ENCODE measurements around the gene MASP2. TPM values are rescaled to one million over a fixed set of nuclear protein-coding genes. Genes with fewer than 3 reads are reported as not detected.

The MASP2 gene
- total and polyA plus RNA-seq, 9 of the 15 experiments (the other 6 are each of a cell fraction or from before 2014, with no cell fraction given) = 0.01 to 0.23 (median 0.06) TPM; not detected in 3

DNA sequence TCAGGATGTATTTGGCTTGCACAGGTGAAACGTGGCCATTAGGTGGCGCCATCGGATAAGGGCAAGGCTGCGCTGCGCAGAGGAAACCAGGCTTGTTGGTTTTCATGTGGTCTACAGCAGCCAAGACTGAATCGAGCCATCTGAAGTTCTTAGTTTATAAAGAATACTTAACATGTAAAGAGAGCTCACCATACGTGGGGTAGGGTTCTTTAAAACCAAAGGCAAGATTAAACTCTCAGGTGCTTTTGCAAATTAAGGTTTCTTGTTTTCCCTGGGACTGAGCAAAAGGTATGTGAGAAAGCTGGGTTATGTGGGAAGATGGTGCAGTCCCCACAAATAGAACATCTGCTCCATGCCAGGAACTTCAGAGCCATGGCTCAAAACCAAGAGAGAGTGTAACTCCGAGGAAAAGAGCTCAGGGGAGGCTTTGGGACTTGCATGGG lies 9.3 kb downstream of the MASP2 start (continued):
- TF ChIP-seq, protein P1, sequence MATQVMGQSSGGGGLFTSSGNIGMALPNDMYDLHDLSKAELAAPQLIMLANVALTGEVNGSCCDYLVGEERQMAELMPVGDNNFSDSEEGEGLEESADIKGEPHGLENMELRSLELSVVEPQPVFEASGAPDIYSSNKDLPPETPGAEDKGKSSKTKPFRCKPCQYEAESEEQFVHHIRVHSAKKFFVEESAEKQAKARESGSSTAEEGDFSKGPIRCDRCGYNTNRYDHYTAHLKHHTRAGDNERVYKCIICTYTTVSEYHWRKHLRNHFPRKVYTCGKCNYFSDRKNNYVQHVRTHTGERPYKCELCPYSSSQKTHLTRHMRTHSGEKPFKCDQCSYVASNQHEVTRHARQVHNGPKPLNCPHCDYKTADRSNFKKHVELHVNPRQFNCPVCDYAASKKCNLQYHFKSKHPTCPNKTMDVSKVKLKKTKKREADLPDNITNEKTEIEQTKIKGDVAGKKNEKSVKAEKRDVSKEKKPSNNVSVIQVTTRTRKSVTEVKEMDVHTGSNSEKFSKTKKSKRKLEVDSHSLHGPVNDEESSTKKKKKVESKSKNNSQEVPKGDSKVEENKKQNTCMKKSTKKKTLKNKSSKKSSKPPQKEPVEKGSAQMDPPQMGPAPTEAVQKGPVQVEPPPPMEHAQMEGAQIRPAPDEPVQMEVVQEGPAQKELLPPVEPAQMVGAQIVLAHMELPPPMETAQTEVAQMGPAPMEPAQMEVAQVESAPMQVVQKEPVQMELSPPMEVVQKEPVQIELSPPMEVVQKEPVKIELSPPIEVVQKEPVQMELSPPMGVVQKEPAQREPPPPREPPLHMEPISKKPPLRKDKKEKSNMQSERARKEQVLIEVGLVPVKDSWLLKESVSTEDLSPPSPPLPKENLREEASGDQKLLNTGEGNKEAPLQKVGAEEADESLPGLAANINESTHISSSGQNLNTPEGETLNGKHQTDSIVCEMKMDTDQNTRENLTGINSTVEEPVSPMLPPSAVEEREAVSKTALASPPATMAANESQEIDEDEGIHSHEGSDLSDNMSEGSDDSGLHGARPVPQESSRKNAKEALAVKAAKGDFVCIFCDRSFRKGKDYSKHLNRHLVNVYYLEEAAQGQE (IDR thresholded peaks at IDR 0.05; ENCODE audit: borderline replicate concordance) = peak; percentile 87
- TF ChIP-seq, protein P1 (CRISPR knock-in tag; IDR thresholded peaks at IDR 0.05; ENCODE audit: low read depth) = no peak
- TF ChIP-seq FOXA1 (IDR thresholded peaks at IDR 0.05; ENCODE audit: borderline replicate concordance) (no peak), HCFC1 (IDR thresholded peaks at IDR 0.05; ENCODE audit: low read depth, low read length) (no peak), POLR3A (IDR thresholded peaks at IDR 0.05; ENCODE audit: borderline replicate concordance, extremely low read depth, insufficient read depth, insufficient read length) (no peak), KDM1A (IDR thresholded peaks at IDR 0.05) (0 out of 4 replicates have a peak, but pooled peaks of 1 of the 2 experiments have one; percentile 10), GTF2F1 (IDR thresholded peaks at IDR 0.05; ENCODE audit: low read depth, low read length) (no peak), STAG1 (CRISPR knock-in tag; IDR thresholded peaks at IDR 0.05; ENCODE audit: borderline replicate concordance) (peak; percentile 96), NRF1 (conservative IDR thresholded peaks at IDR 0.05 in 1 of 2, IDR thresholded peaks at IDR 0.05 in 1 of 2) (peak; percentile 62 to 69), ADNP (tag; IDR thresholded peaks at IDR 0.05) (no peak), RAD21 (CRISPR knock-in tag; conservative IDR thresholded peaks at IDR 0.05 in 1 of 2, IDR thresholded peaks at IDR 0.05 in 1 of 2) (peak; percentile 97 to 99), RBFOX2 (IDR thresholded peaks at IDR 0.05; ENCODE audit: low read depth, low read length) (no peak), ZNF780A (CRISPR knock-in tag; IDR thresholded peaks at IDR 0.05) (no peak)
- TF ChIP-seq, protein P2, sequence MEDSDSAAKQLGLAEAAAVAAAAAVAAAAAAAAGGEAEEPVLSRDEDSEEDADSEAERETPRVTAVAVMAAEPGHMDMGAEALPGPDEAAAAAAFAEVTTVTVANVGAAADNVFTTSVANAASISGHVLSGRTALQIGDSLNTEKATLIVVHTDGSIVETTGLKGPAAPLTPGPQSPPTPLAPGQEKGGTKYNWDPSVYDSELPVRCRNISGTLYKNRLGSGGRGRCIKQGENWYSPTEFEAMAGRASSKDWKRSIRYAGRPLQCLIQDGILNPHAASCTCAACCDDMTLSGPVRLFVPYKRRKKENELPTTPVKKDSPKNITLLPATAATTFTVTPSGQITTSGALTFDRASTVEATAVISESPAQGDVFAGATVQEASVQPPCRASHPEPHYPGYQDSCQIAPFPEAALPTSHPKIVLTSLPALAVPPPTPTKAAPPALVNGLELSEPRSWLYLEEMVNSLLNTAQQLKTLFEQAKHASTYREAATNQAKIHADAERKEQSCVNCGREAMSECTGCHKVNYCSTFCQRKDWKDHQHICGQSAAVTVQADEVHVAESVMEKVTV (CRISPR knock-in tag; IDR thresholded peaks at IDR 0.05) = peak; percentile 96
- TF ChIP-seq, protein P3, sequence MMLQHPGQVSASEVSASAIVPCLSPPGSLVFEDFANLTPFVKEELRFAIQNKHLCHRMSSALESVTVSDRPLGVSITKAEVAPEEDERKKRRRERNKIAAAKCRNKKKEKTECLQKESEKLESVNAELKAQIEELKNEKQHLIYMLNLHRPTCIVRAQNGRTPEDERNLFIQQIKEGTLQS (IDR thresholded peaks at IDR 0.05) = no peak
- TF ChIP-seq, protein P3 (CRISPR knock-in tag; conservative IDR thresholded peaks at IDR 0.05) = peak; percentile 47; the same call in 1 of the 2 replicates
- TF ChIP-seq, protein P4, sequence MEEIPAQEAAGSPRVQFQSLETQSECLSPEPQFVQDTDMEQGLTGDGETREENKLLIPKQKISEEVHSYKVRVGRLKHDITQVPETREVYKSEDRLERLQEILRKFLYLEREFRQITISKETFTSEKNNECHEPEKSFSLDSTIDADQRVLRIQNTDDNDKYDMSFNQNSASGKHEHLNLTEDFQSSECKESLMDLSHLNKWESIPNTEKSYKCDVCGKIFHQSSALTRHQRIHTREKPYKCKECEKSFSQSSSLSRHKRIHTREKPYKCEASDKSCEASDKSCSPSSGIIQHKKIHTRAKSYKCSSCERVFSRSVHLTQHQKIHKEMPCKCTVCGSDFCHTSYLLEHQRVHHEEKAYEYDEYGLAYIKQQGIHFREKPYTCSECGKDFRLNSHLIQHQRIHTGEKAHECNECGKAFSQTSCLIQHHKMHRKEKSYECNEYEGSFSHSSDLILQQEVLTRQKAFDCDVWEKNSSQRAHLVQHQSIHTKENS (CRISPR knock-in tag; IDR thresholded peaks at IDR 0.05) = no peak
